Testis (tissue), 2 donors: ENCODE data around the gene ERBB4.

Experiments used
- POLR2A ChIP-seq: fragments of 450-650 bp; IDR thresholded peaks from one replicate; pipeline ENCODE4 v1.6.1; 2017; ENCODE audit warnings: antibody characterized with exemption, mild to moderate bottlenecking, moderate library complexity
- TF ChIP-seq, protein P1 (sequence below), 3 experiments: fragments of 450-650 bp in 2 of 3; fragments of 200-600 bp in 1 of 3; sonication (generic) in 1 of 3; IDR thresholded peaks; one replicate each; pipeline ENCODE4 v1.5.1; 2016 to 2019; ENCODE audit warnings: antibody characterized with exemption in 3 of 3, mild to moderate bottlenecking in 2 of 3, moderate library complexity in 1 of 3

DNA sequence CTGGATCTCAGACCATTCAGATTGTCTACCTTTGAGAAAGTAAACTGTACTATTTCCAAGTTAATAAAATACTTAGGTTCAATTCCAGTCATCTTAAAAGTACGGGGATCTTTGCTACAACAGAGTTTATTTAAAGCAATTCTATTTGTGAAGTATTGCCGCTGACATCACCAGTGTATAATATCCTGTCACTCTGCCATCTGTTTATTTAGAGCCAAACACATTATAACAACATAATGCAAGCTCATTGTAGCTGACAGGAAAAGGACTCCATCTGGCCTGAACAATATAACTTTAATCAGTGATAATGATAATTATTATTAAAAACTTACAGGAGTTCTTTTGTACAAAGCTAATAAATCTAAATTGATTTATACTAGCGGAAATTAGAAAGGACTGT, 786.8 kb downstream of the ERBB4 start:
- TF ChIP-seq, protein P1, sequence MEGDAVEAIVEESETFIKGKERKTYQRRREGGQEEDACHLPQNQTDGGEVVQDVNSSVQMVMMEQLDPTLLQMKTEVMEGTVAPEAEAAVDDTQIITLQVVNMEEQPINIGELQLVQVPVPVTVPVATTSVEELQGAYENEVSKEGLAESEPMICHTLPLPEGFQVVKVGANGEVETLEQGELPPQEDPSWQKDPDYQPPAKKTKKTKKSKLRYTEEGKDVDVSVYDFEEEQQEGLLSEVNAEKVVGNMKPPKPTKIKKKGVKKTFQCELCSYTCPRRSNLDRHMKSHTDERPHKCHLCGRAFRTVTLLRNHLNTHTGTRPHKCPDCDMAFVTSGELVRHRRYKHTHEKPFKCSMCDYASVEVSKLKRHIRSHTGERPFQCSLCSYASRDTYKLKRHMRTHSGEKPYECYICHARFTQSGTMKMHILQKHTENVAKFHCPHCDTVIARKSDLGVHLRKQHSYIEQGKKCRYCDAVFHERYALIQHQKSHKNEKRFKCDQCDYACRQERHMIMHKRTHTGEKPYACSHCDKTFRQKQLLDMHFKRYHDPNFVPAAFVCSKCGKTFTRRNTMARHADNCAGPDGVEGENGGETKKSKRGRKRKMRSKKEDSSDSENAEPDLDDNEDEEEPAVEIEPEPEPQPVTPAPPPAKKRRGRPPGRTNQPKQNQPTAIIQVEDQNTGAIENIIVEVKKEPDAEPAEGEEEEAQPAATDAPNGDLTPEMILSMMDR (IDR thresholded peaks at IDR 0.05) = no peak
- TF ChIP-seq POLR2A = no peak
